Neural cell (in vitro differentiated cells): Measurements from ENCODE around the gene FCHSD2. TPM values are rescaled to one million over a fixed set of nuclear protein-coding genes. Genes with fewer than 3 reads are reported as not detected.

Experiments
- H2AFZ ChIP-seq: fragments of 200-600, 300-800 bp; sonication (generic), shearing (Covaris generic); 2 replicates; pipeline ENCODE4 v1.6.0; 2014; ENCODE audit warnings: low read depth, mild to moderate bottlenecking, antibody characterized with exemption, low read length, moderate library complexity
- H3F3A ChIP-seq: fragments of 200-600 bp; shearing (Covaris generic); 2 replicates; pipeline ENCODE4 v1.6.1; 2016; ENCODE audit warnings: mild to moderate bottlenecking, moderate library complexity, mixed read lengths, antibody characterized with exemption, low read length; ENCODE audit not compliant: insufficient read depth, poor library complexity, severe bottlenecking
- H3K27ac ChIP-seq: fragments of 200-600, 300-800 bp; sonication (generic), shearing (Covaris generic); 2 replicates; pipeline ENCODE4 v1.5.1; 2014; ENCODE audit warnings: mild to moderate bottlenecking, low read length, moderate library complexity
- H3K27me3 ChIP-seq: fragments of 300-800, 200-600 bp; sonication (generic), shearing (Covaris generic); 2 replicates; pipeline ENCODE4 v1.6.0; 2014; ENCODE audit warnings: mild to moderate bottlenecking, low read depth, low read length, moderate library complexity; ENCODE audit not compliant: insufficient read depth
- H3K36me3 ChIP-seq: fragments of 300-800, 200-600 bp; sonication (generic), shearing (Covaris generic); 2 replicates; pipeline ENCODE4 v1.5.1; 2014; ENCODE audit warnings: mild to moderate bottlenecking, antibody characterized with exemption, low read length, moderate library complexity; ENCODE audit not compliant: insufficient read depth
- H3K4me2 ChIP-seq: fragments of 300-800, 200-600 bp; sonication (generic), shearing (Covaris generic); 2 replicates; pipeline ENCODE4 v1.6.0; 2014; ENCODE audit warnings: mild to moderate bottlenecking, low read length
- H3K4me3 ChIP-seq: fragments of 300-800, 200-600 bp; sonication (generic), shearing (Covaris generic); 2 replicates; pipeline ENCODE4 v1.5.1; 2014; ENCODE audit warnings: mild to moderate bottlenecking, low read length, moderate library complexity
- H3K79me2 ChIP-seq: fragments of 200-600 bp; shearing (Covaris generic); replicated peaks from 2 replicates; pipeline ENCODE4 v1.6.0; 2014; ENCODE audit warnings: mild to moderate bottlenecking, low read length, moderate library complexity; ENCODE audit not compliant: insufficient read depth
- H3K9ac ChIP-seq: fragments of 300-800, 200-600 bp; sonication (generic), shearing (Covaris generic); 2 replicates; pipeline ENCODE4 v1.6.1; 2016; ENCODE audit warnings: mild to moderate bottlenecking, low read length, mixed read lengths
- H3K9me2 ChIP-seq: fragments of 200-600 bp; shearing (Covaris generic); 2 replicates; pipeline ENCODE4 v1.6.1; 2016; ENCODE audit warnings: mild to moderate bottlenecking, low read length, mixed read lengths; ENCODE audit not compliant: insufficient read depth
- H3K9me3 ChIP-seq: fragments of 200-600, 300-800 bp; sonication (generic), shearing (Covaris generic); 2 replicates; pipeline ENCODE4 v1.6.1; 2016; ENCODE audit warnings: mild to moderate bottlenecking, mixed run types, low read length, moderate library complexity, mixed read lengths
- H4K20me1 ChIP-seq: fragments of 200-600 bp; shearing (Covaris generic); 2 replicates; pipeline ENCODE4 v1.6.1; 2016; ENCODE audit warnings: mild to moderate bottlenecking, mixed run types; ENCODE audit not compliant: insufficient read depth
- CTCF ChIP-seq: fragments of 450-650 bp; IDR thresholded peaks from 2 replicates; pipeline ENCODE4 v1.5.1; 2014; ENCODE audit warnings: antibody characterized with exemption, mild to moderate bottlenecking, moderate library complexity; ENCODE audit not compliant: poor library complexity, severe bottlenecking
- EP300 ChIP-seq: fragments of 450-650 bp; conservative IDR thresholded peaks from 2 replicates; pipeline ENCODE4 v1.6.1; 2014; ENCODE audit warnings: antibody characterized with exemption, mild to moderate bottlenecking, moderate library complexity; ENCODE audit not compliant: poor library complexity, severe bottlenecking
- EZH2 ChIP-seq: fragments of 200-600, 300-800 bp; shearing (Covaris generic), sonication (generic); IDR thresholded peaks from 2 replicates; pipeline ENCODE4 v1.6.1; 2014; ENCODE audit warnings: antibody characterized with exemption, low read length, borderline replicate concordance, mild to moderate bottlenecking; ENCODE audit not compliant: insufficient read depth, poor library complexity, severe bottlenecking
- MXI1 ChIP-seq: fragments of 450-650 bp; conservative IDR thresholded peaks from 2 replicates; pipeline ENCODE4 v1.6.1; 2014; ENCODE audit warnings: antibody characterized with exemption, mild to moderate bottlenecking; ENCODE audit not compliant: poor library complexity, severe bottlenecking
- POLR2AphosphoS5 ChIP-seq: IDR thresholded peaks from 2 replicates; pipeline ENCODE4 v1.6.1; 2012
- RAD21 ChIP-seq: fragments of 450-650 bp; conservative IDR thresholded peaks from 2 replicates; pipeline ENCODE4 v1.6.1; 2014; ENCODE audit warnings: antibody characterized with exemption, mild to moderate bottlenecking, moderate library complexity
- SMC3 ChIP-seq: fragments of 450-650 bp; conservative IDR thresholded peaks from 2 replicates; pipeline ENCODE4 v1.6.1; 2014; ENCODE audit warnings: antibody characterized with exemption, mild to moderate bottlenecking, moderate library complexity; ENCODE audit not compliant: poor library complexity
- TAF1 ChIP-seq: IDR thresholded peaks from 2 replicates; pipeline ENCODE4 v1.6.1; 2012; ENCODE audit warnings: low read depth
- polyA plus RNA-seq: library from polyadenylated mRNA; depleted of rRNA; stranded (reverse); fragments of >200 nt; gene quantifications from 2 replicates; pipeline ENCODE4 v1.2.3, GENCODE V29; 2014
- TF ChIP-seq, protein P1 (sequence below): IDR thresholded peaks from 2 replicates; pipeline ENCODE4 v1.6.1; 2012; ENCODE audit warnings: borderline replicate concordance

The FCHSD2 gene
- polyA plus RNA-seq, 1 donor from 2014 or later: 40.8 TPM

- H3K4me2 ChIP-seq: no peak overlapping the region
- no peak overlapping the region for H3K27ac ChIP-seq
- TF ChIP-seq POLR2AphosphoS5 (no peak), EZH2 (no peak), TAF1 (no peak), SMC3 (no peak), EP300 (no peak), MXI1 (no peak), RAD21 (no peak), CTCF (no peak)
- TF ChIP-seq, protein P1, sequence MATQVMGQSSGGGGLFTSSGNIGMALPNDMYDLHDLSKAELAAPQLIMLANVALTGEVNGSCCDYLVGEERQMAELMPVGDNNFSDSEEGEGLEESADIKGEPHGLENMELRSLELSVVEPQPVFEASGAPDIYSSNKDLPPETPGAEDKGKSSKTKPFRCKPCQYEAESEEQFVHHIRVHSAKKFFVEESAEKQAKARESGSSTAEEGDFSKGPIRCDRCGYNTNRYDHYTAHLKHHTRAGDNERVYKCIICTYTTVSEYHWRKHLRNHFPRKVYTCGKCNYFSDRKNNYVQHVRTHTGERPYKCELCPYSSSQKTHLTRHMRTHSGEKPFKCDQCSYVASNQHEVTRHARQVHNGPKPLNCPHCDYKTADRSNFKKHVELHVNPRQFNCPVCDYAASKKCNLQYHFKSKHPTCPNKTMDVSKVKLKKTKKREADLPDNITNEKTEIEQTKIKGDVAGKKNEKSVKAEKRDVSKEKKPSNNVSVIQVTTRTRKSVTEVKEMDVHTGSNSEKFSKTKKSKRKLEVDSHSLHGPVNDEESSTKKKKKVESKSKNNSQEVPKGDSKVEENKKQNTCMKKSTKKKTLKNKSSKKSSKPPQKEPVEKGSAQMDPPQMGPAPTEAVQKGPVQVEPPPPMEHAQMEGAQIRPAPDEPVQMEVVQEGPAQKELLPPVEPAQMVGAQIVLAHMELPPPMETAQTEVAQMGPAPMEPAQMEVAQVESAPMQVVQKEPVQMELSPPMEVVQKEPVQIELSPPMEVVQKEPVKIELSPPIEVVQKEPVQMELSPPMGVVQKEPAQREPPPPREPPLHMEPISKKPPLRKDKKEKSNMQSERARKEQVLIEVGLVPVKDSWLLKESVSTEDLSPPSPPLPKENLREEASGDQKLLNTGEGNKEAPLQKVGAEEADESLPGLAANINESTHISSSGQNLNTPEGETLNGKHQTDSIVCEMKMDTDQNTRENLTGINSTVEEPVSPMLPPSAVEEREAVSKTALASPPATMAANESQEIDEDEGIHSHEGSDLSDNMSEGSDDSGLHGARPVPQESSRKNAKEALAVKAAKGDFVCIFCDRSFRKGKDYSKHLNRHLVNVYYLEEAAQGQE: no peak
- H3K9me3 ChIP-seq: no peaks in the 10 kb centered on the region
- H3F3A ChIP-seq: no peaks in the 10 kb centered on the region
- no peaks in the 10 kb centered on the region for H3K27me3 ChIP-seq
- H3K9me2 ChIP-seq: no peaks in the 10 kb centered on the region
- no peaks in the 10 kb centered on the region for H4K20me1 ChIP-seq
- no peaks in the 10 kb centered on the region for H3K79me2 ChIP-seq
- no peak overlapping the region for H2AFZ ChIP-seq
- no peak overlapping the region for H3K4me3 ChIP-seq
- no peak overlapping the region for H3K9ac ChIP-seq
- H3K36me3 ChIP-seq: no peaks in the 10 kb centered on the region
Measured at GRCh38 chr11:73002214-73002613, 139.9 kb downstream of the FCHSD2 start.

DNA sequence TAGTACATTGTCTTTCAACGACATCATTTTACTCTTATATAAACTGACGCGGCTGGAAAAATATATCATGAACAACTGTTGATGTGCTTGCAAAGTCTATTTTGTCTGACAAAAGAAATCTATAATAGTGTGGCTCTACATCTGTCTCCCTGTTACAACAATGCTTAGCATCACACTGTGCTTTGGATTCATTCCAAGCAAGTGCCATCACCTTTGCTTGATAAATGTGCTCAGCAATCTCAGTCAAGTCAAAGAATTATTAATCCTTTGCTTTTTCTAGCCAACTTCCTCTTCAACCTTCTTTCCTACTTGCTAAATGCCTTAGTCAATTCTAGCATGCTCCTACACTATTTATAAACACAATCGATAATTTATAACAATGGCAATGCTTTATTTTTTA, 140.5 kb downstream of the FCHSD2 start:
- no peaks in the 10 kb centered on the region for H3K36me3 ChIP-seq
- H3F3A ChIP-seq: no peaks in the 10 kb centered on the region
- H3K9ac ChIP-seq: no peak overlapping the region
- no peaks in the 10 kb centered on the region for H3K9me2 ChIP-seq
- no peak overlapping the region for H3K4me2 ChIP-seq
- no peaks in the 10 kb centered on the region for H3K9me3 ChIP-seq
- TF ChIP-seq RAD21 (no peak), POLR2AphosphoS5 (no peak), EZH2 (no peak), SMC3 (no peak), EP300 (no peak), CTCF (no peak)
- TF ChIP-seq, protein P1: no peak
- H4K20me1 ChIP-seq: no peaks in the 10 kb centered on the region
- no peak overlapping the region for H3K4me3 ChIP-seq
- H3K79me2 ChIP-seq: no peaks in the 10 kb centered on the region
- H3K27me3 ChIP-seq: no peaks in the 10 kb centered on the region
- no peak overlapping the region for H2AFZ ChIP-seq
- H3K27ac ChIP-seq: no peak overlapping the region
